ENCODE data around the gene SPATA46.
"Not testable (repeated sequence)": the region's sequence is repeated elsewhere in the genome, so short reads cannot be mapped to it uniquely, and the experiment has no call there.

The SPATA46 gene, protein sequence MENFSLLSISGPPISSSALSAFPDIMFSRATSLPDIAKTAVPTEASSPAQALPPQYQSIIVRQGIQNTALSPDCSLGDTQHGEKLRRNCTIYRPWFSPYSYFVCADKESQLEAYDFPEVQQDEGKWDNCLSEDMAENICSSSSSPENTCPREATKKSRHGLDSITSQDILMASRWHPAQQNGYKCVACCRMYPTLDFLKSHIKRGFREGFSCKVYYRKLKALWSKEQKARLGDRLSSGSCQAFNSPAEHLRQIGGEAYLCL

GRCh38 chr1:162376691-162377090 is at the start of gene SPATA46:
Gene SPATA46 (minus strand): TSS chr1:162376854. CDS start chr1:162376790, 64 bp downstream.
- no peak for DNase-seq (ENCODE audit: low read depth)

DNA sequence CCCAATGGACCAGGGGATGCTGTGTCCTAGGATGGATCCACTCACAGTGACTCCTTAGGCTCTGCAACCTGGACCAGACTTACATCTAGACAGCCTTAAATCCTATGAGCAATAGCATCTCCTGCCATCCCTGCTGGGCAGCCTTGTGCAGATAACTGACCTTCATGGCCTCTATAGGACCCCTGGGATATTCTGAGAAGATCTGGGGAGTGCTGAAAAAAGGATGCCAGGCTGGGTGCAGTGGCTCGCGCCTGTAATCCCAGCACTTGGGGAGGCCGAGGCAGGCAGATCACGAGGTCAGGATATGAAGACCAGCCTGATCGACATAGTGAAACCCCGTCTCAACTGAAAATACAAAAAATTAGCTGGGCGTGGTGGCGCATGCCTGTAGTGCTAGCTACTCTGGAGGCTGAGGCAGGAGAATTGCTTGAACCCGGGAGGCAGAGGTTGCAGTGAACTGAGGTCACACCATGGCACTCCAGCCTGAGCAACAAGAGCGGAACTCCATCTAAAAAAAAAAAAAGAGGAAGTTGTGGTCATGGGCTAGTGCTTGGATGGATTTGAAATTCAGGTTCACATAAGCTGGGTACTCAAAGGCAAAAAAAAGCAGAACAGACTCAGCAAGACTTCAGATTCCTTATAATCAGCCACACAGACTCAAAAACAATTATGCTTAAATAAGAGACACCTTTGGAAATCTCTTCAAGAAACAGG is 46.2 kb upstream of the SPATA46 start:
- DNase-seq (ENCODE audit: low read depth): no peak

- no peak for DNase-seq (ENCODE audit: low read depth)
Observed at GRCh38 chr1:162421258-162422164, 44.9 kb upstream of the SPATA46 start.

DNA sequence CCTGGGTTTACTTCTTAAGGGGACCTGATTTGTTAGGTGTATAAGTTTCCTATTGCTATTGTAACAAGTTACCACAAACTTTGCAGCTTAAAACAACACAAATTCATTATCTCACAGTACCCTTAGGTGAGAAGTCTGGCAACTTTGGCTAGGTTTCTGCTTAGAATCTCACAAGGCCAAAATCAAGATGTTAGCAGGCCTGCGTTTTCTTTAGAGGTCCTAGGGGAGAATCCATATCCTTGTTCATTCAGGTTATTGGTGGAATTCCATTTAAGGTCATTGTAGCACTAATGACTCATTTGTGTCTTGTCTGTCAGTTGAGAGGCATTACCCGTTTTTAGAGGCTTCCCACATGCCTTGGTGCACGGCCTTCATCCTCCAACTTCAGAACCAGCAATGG is 43.5 kb upstream of the SPATA46 start:
- DNase-seq (ENCODE audit: low read depth): no peak

- DNase-seq (ENCODE audit: low read depth): not testable (repeated sequence)
Observed at GRCh38 chr1:162419450-162419931, 42.8 kb upstream of the SPATA46 start.

GRCh38 chr1:162418584-162418983 is 41.9 kb upstream of the SPATA46 start:
- DNase-seq (ENCODE audit: low read depth): not testable (repeated sequence)

DNA sequence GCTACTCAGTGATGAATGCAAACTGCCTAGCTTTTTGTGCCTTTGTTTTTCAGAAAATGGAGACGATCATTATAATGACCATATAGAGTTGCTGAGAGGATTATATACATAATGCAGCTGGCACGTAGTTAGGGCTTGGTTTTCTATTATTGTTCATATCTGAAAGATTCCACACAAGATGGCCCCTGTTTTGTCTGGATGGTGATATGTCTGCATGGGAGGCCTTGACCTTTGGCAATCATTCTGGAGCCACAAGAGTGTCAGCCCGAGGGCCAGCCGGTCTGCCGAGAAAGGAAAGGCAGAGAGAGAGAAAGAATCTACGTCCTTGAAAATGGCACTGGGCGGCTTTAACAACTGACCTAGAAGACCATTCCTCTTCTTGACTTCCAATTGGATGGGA is 41.0 kb upstream of the SPATA46 start:
- no peak for DNase-seq (ENCODE audit: low read depth)

- no peak for DNase-seq (ENCODE audit: low read depth)
Observed at GRCh38 chr1:162416909-162417308, 40.3 kb upstream of the SPATA46 start.

- DNase-seq (ENCODE audit: low read depth): no peak
Observed at GRCh38 chr1:162416215-162416614, 39.6 kb upstream of the SPATA46 start.

DNA sequence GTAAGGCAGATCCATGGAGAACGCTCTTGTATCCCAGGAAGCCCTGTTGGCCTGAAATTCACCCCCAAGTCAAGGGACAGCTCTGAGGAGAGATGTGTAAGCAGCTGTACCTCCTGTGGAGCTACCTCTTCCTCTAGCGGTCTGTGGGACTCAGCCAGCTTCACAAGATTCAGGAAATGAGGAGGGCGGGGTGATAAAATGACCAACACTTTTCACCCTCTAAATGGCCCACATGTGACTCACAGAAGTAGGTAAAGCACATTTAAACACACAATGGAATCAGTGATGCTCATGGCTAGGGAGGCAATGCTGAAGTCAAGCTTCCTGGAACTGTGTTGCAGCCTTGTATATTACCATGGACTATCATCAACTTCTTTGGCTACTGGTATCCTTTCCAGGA is 35.3 kb upstream of the SPATA46 start, which contains the start of gene SH2D1B:
SH2D1B (minus strand) TSS at position 135 of the 400 bp plus-strand sequence; CDS start at position 15, 120 bp downstream.
- DNase-seq (ENCODE audit: low read depth): no peak

DNA sequence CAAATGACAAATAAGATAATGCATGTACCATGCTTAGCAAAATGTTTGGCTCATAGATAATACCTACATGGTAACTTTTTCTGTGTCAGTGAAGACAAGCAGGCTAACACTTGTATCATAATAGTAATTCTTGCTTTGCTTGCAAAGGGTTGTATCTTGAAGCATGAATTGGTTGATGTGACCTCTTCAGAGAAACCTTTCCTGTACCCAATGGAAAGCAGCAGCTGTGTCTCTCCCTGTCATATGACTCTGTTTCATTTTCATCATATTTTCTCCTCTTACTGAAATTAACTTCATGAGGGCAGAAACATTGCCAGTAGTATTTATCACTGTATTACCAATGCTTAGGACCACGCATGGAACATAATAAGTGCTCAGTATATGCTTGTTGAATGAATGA is 30.9 kb upstream of the SPATA46 start:
- no peak for DNase-seq (ENCODE audit: low read depth)

DNA sequence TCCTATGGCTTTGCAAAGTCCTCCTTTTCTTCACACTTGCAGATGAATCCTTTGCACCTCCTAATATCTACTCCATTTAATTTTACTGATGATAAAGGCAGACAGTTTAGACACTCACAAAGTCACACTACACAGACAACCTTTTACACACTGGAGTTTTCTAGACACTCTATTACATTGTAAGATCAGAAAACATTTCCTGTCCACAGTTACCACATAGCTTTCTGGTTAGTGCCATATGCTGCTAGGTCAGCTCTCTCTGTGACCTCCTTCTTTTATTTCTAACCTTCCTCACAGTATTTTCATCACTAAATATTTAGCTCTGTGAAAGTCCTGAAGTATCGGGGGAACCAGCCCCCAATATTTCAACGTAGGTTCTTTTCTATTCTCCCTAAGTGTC is 30.2 kb upstream of the SPATA46 start:
- DNase-seq (ENCODE audit: low read depth): no peak

DNA sequence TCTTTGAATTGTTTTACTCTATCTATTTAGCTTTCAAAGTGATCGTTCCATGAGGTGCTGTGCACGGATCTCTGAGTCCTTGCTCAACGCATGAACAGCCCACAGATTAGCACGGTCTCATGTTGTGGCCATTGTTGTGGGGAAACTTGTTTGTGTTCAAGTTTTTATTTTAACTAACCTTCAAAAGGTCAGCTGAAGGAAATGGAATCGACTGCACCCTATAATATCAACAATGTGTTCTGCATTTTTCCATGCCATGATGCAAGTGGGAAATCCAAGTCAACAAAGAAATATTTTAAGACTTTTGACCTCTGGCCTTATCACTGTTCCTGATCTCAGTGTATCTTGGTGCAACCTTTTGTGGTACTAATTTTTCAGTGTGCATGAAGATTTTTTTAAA is 29.1 kb upstream of the SPATA46 start:
- DNase-seq (ENCODE audit: low read depth): no peak

- DNase-seq (ENCODE audit: low read depth): no peak
Observed at GRCh38 chr1:162404550-162405160, 28.0 kb upstream of the SPATA46 start.

DNA sequence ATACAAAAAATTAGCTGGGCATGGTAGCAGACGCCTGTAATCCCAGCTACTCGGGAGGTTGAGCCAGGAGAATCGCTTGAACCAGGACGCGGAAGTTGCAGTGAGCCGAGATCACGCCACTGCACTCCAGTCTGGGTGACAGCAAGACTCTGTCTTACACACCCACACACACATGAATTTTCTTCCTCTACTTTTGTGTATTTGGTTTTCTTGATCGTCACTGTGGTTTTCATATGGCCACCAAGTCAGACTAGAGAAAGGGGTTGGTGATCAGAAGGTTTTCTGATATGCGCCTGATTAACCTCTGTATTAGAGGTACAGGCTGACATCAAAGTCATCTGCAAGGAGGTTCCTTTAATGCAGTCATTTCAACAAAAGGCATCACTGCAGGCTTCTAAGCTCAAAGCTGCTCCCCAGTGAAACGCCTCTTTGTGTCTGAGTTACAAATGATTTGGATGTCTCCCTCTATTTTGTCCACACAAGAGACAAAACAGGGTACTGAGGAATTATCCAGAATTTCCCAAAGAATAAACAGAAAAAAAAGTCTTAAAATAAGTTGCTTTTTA is 24.2 kb upstream of the SPATA46 start:
- DNase-seq (ENCODE audit: low read depth): no peak

DNA sequence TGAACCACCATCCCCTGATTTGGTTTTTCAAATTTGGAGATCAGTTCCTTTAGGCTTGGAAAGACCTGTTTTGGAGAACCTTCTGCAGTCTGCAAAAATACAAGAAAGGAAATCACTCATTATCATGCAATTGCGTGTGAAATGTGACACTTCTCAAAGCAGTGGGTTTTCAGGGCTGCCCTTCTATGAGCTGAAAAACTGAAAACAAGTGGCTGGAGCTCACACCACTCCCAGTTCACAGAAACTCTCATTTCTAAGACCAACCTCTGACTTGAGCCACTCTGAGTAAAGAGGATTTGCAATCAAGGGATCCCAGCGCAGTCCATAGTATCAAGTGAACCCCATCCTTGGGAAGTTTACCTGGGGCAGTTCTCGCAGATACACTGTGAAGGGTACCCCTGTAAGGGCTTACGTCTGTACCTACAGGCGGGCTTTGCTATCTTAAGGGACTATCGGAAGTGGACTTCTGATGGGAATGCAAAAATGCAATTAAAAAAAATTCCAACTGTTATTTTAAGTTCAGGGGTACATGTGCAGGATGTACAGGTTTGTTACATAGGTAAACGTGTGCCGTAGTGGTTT is 22.4 kb upstream of the SPATA46 start:
- no peak for DNase-seq (ENCODE audit: low read depth)

DNA sequence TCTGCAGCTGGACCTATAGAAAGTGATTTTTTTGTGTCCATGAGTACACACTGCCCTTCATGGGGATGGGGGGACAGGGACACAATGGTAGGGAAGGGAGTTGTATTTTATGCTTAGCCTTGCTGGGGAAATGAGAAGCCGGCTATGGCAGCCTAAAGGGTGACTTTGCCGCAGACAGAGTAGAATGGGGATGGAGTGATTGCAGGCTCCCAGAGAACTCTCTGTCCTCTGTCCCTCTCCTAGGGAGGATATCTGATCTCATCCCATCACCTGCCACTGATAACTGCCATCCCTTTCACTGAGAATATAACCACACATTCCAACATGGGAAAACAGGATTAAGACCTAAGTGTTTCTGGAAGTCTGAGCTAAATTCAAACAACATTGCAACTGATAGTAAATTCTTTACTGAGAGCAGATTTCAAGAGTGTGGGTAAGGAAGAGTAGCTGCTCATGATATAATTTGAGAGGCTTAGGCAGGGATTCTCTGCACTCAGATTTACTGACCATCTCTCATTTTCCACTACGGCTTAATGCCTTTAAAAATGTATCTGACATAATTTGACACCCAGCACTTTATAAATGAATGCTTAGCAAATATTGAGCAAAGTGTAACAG is 21.4 kb upstream of the SPATA46 start:
- DNase-seq (ENCODE audit: low read depth): no peak

- no peak for DNase-seq (ENCODE audit: low read depth)
Observed at GRCh38 chr1:162397039-162397448, 20.4 kb upstream of the SPATA46 start.

DNA sequence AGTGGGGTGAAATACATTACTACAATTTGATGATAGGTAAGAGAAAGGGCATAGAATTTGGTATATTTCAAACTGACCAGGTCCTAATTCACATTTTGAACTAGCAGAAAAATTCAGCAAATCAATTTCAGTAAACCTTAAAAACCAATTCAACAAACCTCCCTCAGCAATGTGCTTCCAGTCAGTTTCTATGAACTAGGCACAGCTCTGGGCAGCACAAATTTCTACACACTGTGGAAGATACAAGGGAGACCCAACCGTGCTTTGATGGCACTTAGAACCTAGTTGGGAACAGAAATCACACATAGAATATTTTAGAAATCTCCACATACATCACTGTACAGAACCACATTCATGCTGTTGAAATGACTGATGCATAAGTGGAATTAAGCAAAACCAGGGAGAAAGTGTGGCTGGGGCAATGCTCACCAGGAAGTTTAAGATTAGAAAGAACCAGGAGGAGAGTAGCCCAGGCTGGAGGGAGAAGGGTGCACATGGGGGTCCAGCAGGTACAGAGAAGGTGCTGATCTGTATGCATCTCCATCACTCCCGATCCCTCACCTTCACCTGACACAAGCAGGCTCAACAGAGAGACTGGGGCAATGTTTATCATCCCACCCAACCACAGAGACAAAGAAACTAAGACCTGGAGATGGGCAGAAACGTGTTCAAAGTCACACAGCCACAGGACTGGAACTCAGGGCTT is 19.7 kb upstream of the SPATA46 start:
- no peak for DNase-seq (ENCODE audit: low read depth)
